Mesendoderm (in vitro differentiated cells): ENCODE data around the gene DDI1.
"Not testable (repeated sequence)": the region's sequence is repeated elsewhere in the genome, so short reads cannot be mapped to it uniquely, and the experiment has no call there.

ENCODE experiments used
- DNase-seq: peaks from one replicate; pipeline ENCODE4 v3.0.0; 2013
- H2AK5ac ChIP-seq: 2 replicates; pipeline ENCODE4 v1.6.1; 2013; ENCODE audit warnings: low read length, inconsistent platforms
- H2BK120ac ChIP-seq: 2 replicates; pipeline ENCODE4 v1.6.1; 2013; ENCODE audit warnings: low read depth, mild to moderate bottlenecking, low read length, moderate library complexity, mixed read lengths
- H2BK15ac ChIP-seq: replicated peaks from 2 replicates; pipeline ENCODE4 v1.6.1; 2013; ENCODE audit warnings: low read depth, mild to moderate bottlenecking, moderate library complexity
- H2BK5ac ChIP-seq: 2 replicates; pipeline ENCODE4 v1.6.1; 2013; ENCODE audit warnings: low read length, inconsistent platforms
- H3K18ac ChIP-seq: 2 replicates; pipeline ENCODE4 v1.6.1; 2013; ENCODE audit warnings: mild to moderate bottlenecking, low read length, mixed read lengths
- H3K23ac ChIP-seq: one replicate; pipeline ENCODE4 v1.6.1; 2013; ENCODE audit warnings: low read length
- H3K27ac ChIP-seq: 2 replicates; pipeline ENCODE4 v1.5.1; 2013; ENCODE audit warnings: low read depth, mild to moderate bottlenecking, inconsistent platforms, low read length, moderate library complexity
- H3K27me3 ChIP-seq: 2 replicates; pipeline ENCODE4 v1.6.1; 2013; ENCODE audit warnings: low read length, control low read depth, mild to moderate bottlenecking, inconsistent platforms; ENCODE audit not compliant: insufficient read depth, poor library complexity
- H3K36me3 ChIP-seq: 2 replicates; pipeline ENCODE4 v1.6.1; 2013; ENCODE audit warnings: low read length, inconsistent platforms; ENCODE audit not compliant: control insufficient read depth, insufficient read depth
- H3K4ac ChIP-seq: one replicate; pipeline ENCODE4 v1.6.1; 2013; ENCODE audit warnings: low read depth, mild to moderate bottlenecking, low read length, moderate library complexity
- H3K4me1 ChIP-seq: 2 replicates; pipeline ENCODE4 v1.6.1; 2013; ENCODE audit warnings: low read depth, low read length, inconsistent platforms; ENCODE audit not compliant: control insufficient read depth
- H3K4me2 ChIP-seq: 2 replicates; pipeline ENCODE4 v1.6.1; 2013; ENCODE audit warnings: low read length
- H3K4me3 ChIP-seq: 2 replicates; pipeline ENCODE4 v1.5.1; 2013; ENCODE audit warnings: mild to moderate bottlenecking, low read length
- H3K56ac ChIP-seq: one replicate; pipeline ENCODE4 v1.6.1; 2013; ENCODE audit warnings: low read length
- H3K79me1 ChIP-seq: 2 replicates; pipeline ENCODE4 v1.6.1; 2013; ENCODE audit warnings: low read length, inconsistent platforms
- H3K79me2 ChIP-seq: 2 replicates; pipeline ENCODE4 v1.6.1; 2013; ENCODE audit warnings: mild to moderate bottlenecking, low read length; ENCODE audit not compliant: control insufficient read depth, insufficient read depth
- H3K9ac ChIP-seq: 2 replicates; pipeline ENCODE4 v1.6.1; 2013; ENCODE audit warnings: low read length, inconsistent platforms
- H4K5ac ChIP-seq: one replicate; pipeline ENCODE4 v1.6.1; 2013; ENCODE audit warnings: low read length
- H4K8ac ChIP-seq: one replicate; pipeline ENCODE4 v1.6.1; 2013; ENCODE audit warnings: low read depth, mild to moderate bottlenecking, control low read depth, low read length, moderate library complexity
- WGBS: extraction: QIAGEN DNeasy Blood & Tissue Kit; methylation state at CpG from one replicate; pipeline ENCODE4 v1.1.7; 2013; ENCODE audit warnings: low lambda C conversion rate, missing lambda C conversion rate; ENCODE audit not compliant: insufficient coverage; ENCODE audit errors: extremely low coverage; 5-methylcytosine and 5-hydroxymethylcytosine counted together

The DDI1 gene

GRCh38 chr11:104043678-104044239 lies 7.3 kb downstream of the DDI1 start:
- Histone ChIP-seq H4K8ac (no peak overlapping the region), H3K56ac (no peak overlapping the region), H2BK5ac (no peak overlapping the region), H2BK15ac (no peak overlapping the region), H4K5ac (no peak overlapping the region), H3K27me3 (no peaks in the 10 kb centered on the region), H3K4me3 (no peak overlapping the region), H3K18ac (no peak overlapping the region), H3K9ac (no peak overlapping the region), H2BK120ac (no peak overlapping the region), H3K36me3 (no peaks in the 10 kb centered on the region), H3K4ac (no peak overlapping the region), H3K4me2 (no peak overlapping the region), H2AK5ac (no peak overlapping the region), H3K79me2 (no peaks in the 10 kb centered on the region), H3K27ac (no peak overlapping the region), H3K79me1 (no peaks in the 10 kb centered on the region), H3K4me1 (no peaks in the 10 kb centered on the region), H3K23ac (no peak overlapping the region)
- no peak for DNase-seq
- no CpG with 5 or more reads among the region's 6 CpGs for WGBS

DNA sequence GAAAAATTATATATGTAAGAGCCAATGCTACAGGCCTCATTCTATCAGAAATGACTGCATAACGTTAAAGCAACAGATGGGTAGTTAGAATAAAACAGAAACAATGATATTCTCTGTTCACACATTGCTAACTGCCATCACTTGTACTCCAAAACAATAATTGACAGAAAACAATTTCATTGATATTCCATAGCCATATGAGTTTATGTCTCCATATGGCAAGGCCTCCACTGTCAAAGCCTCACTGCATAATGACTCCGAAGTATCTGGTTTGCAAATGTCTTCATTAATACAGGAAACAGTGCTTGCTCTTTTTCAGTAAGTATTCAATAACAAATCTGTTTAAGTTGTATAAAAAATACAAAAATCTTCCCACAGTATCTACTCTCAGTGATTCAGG lies 9.9 kb downstream of the DDI1 start:
- Histone ChIP-seq H4K8ac (no peak overlapping the region), H3K79me2 (no peaks in the 10 kb centered on the region), H3K4me3 (no peak overlapping the region), H2BK5ac (no peak overlapping the region), H3K9ac (no peak overlapping the region), H3K36me3 (no peaks in the 10 kb centered on the region), H3K27ac (no peak overlapping the region), H3K79me1 (no peaks in the 10 kb centered on the region), H2AK5ac (no peak overlapping the region), H3K27me3 (no peaks in the 10 kb centered on the region), H3K4me2 (no peak overlapping the region), H3K4ac (no peak overlapping the region), H2BK120ac (no peak overlapping the region), H3K18ac (no peak overlapping the region), H4K5ac (no peak overlapping the region), H3K56ac (no peak overlapping the region), H3K23ac (no peak overlapping the region), H2BK15ac (no peak overlapping the region), H3K4me1 (no peaks in the 10 kb centered on the region)
- no peak for DNase-seq
- no CpG with 5 or more reads among the region's 2 CpGs for WGBS

- not testable (repeated sequence) for H2AK5ac ChIP-seq
These were observed 10.4 kb downstream of the DDI1 start for GRCh38 chr11:104046858-104047257.

GRCh38 chr11:104049116-104049515 lies 12.7 kb downstream of the DDI1 start:
- Histone ChIP-seq H3K4me3 (no peak overlapping the region), H2BK15ac (no peak overlapping the region), H3K79me2 (no peaks in the 10 kb centered on the region), H2BK120ac (no peak overlapping the region), H3K27me3 (no peaks in the 10 kb centered on the region), H3K79me1 (no peaks in the 10 kb centered on the region), H3K9ac (no peak overlapping the region), H3K4ac (no peak overlapping the region), H3K4me2 (no peak overlapping the region), H3K56ac (no peak overlapping the region), H4K8ac (no peak overlapping the region), H3K4me1 (no peaks in the 10 kb centered on the region), H3K36me3 (no peaks in the 10 kb centered on the region), H3K18ac (no peak overlapping the region), H2AK5ac (no peak overlapping the region), H3K23ac (no peak overlapping the region), H4K5ac (no peak overlapping the region), H3K27ac (no peak overlapping the region), H2BK5ac (no peak overlapping the region)
- no CpG with 5 or more reads among the region's 4 CpGs for WGBS
- DNase-seq = no peak

More at GRCh38 chr11:104046858-104047257, 10.4 kb downstream of the DDI1 start:
- H3K4me1 ChIP-seq, H4K5ac ChIP-seq, H3K27ac ChIP-seq, H3K27me3 ChIP-seq, H3K4me2 ChIP-seq, H3K79me2 ChIP-seq, H3K18ac ChIP-seq, H3K9ac ChIP-seq, H2BK15ac ChIP-seq, H3K23ac ChIP-seq, H3K4me3 ChIP-seq, H2BK5ac ChIP-seq, H4K8ac ChIP-seq, H3K4ac ChIP-seq, H3K36me3 ChIP-seq, H3K56ac ChIP-seq, DNase-seq, H3K79me1 ChIP-seq, H2BK120ac ChIP-seq: not testable (repeated sequence)
- WGBS = no CpG with 5 or more reads among the region's 3 CpGs

DNA sequence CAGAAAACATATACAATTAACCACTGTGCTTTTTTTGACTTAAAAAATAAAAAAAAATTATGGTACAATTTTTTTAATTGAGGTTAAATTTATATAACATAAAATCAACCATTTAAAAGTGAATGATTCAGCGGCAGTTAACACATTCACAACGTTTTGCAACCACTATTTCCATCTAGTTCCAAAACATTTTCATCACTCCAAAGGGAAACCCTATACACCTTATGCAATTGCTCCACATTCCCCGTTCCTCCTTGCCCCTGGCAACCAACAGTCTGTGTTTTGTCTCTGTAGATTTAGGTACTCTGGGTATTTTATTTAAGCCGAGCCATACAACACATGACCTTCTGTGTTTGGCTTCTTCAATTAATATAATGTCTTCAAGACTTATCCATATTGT lies 15.3 kb downstream of the DDI1 start:
- no peak for DNase-seq
- H2BK120ac ChIP-seq = no peak overlapping the region
- H3K4me1 ChIP-seq = no peaks in the 10 kb centered on the region
- H3K56ac ChIP-seq = no peak overlapping the region
- H2AK5ac ChIP-seq = no peak overlapping the region
- H3K79me2 ChIP-seq = no peaks in the 10 kb centered on the region
- H4K8ac ChIP-seq = no peak overlapping the region
- H2BK5ac ChIP-seq = no peak overlapping the region
- H3K4ac ChIP-seq = no peak overlapping the region
- H2BK15ac ChIP-seq = no peak overlapping the region
- H3K4me2 ChIP-seq = no peak overlapping the region
- H3K18ac ChIP-seq = no peak overlapping the region
- H3K27ac ChIP-seq = no peak overlapping the region
- no peak overlapping the region for H4K5ac ChIP-seq
- no CpG with 5 or more reads among the region's 4 CpGs for WGBS
- no peak overlapping the region for H3K4me3 ChIP-seq
- no peak overlapping the region for H3K9ac ChIP-seq
- H3K23ac ChIP-seq = no peak overlapping the region
- no peaks in the 10 kb centered on the region for H3K79me1 ChIP-seq
- H3K27me3 ChIP-seq = no peaks in the 10 kb centered on the region
- no peaks in the 10 kb centered on the region for H3K36me3 ChIP-seq

- Histone ChIP-seq H2BK120ac (no peak overlapping the region), H3K4ac (no peak overlapping the region), H3K36me3 (no peaks in the 10 kb centered on the region), H2AK5ac (no peak overlapping the region), H2BK15ac (no peak overlapping the region), H4K5ac (no peak overlapping the region), H3K9ac (no peak overlapping the region), H4K8ac (no peak overlapping the region), H3K18ac (no peak overlapping the region), H3K4me1 (no peaks in the 10 kb centered on the region), H3K79me1 (no peaks in the 10 kb centered on the region), H3K4me2 (no peak overlapping the region), H3K4me3 (no peak overlapping the region), H3K27me3 (no peaks in the 10 kb centered on the region), H3K79me2 (no peaks in the 10 kb centered on the region), H2BK5ac (no peak overlapping the region), H3K23ac (no peak overlapping the region), H3K27ac (no peak overlapping the region), H3K56ac (no peak overlapping the region)
- no peak for DNase-seq
- no CpG with 5 or more reads among the region's 5 CpGs for WGBS
These were observed 17.5 kb downstream of the DDI1 start for GRCh38 chr11:104053743-104054478.
